Measurements from ENCODE around the gene EXOG. TPM values are rescaled to one million over a fixed set of nuclear protein-coding genes. Genes with fewer than 3 reads are reported as not detected.

The EXOG gene
- total RNA-seq, 4 donors from 2014 or later, result 5.8 to 12.9 (median 9.0) TPM

- ATAC-seq (ENCODE audit: low FRiP score), result peak; percentile 49
- TF ChIP-seq CTCF (IDR thresholded peaks at IDR 0.05), result no peak
- peak; percentile 63 for DNase-seq (ENCODE audit: low spot score)
Measured at GRCh38 chr3:38454884-38455638, 41.1 kb upstream of the EXOG start.

GRCh38 chr3:38455639-38456430 is 40.3 kb upstream of the EXOG start:
- no peak for TF ChIP-seq CTCF (IDR thresholded peaks at IDR 0.05)
- DNase-seq (ENCODE audit: low spot score) (no peak), ATAC-seq (ENCODE audit: low FRiP score) (peak; percentile 40)

GRCh38 chr3:38457111-38458003 is 38.8 kb upstream of the EXOG start:
- no peak for TF ChIP-seq CTCF (IDR thresholded peaks at IDR 0.05)
- no peak for DNase-seq (ENCODE audit: low spot score)
- no peak for ATAC-seq (ENCODE audit: low FRiP score)

- peak; percentile 74 for ATAC-seq (ENCODE audit: low FRiP score)
- TF ChIP-seq CTCF (IDR thresholded peaks at IDR 0.05), result no peak
- no peak for DNase-seq (ENCODE audit: low spot score)
Measured at GRCh38 chr3:38458796-38459498, 37.2 kb upstream of the EXOG start.

- ATAC-seq (ENCODE audit: low FRiP score) (peak; percentile 14), DNase-seq (ENCODE audit: low spot score) (no peak)
- TF ChIP-seq CTCF (IDR thresholded peaks at IDR 0.05), result no peak
Measured at GRCh38 chr3:38459499-38460048, 36.6 kb upstream of the EXOG start.
